Effector memory CD8-positive, alpha-beta T cell (primary cell): ENCODE data around the gene CHRFAM7A.
"Not testable (repeated sequence)": the region's sequence is repeated elsewhere in the genome, so short reads cannot be mapped to it uniquely, and the experiment has no call there.

Source experiments
- ATAC-seq: fragments of 150-1000 bp; cut with Tn5 transposase; replicated peaks from 2 replicates; pipeline ENCODE4 v1.10.0; 2021; ENCODE audit warnings: mild to moderate bottlenecking, moderate library complexity
- DNase-seq, 3 experiments: peaks; one replicate each; pipeline ENCODE4 v3.0.0; 2021
- H3K27ac Mint-ChIP-seq, 2 donors: one replicate each; pipeline ENCODE4 v1.8.0; 2022; ENCODE audit warnings: mild to moderate bottlenecking in 2 of 2, mixed read lengths in 2 of 2, moderate library complexity in 2 of 2
- H3K27me3 Mint-ChIP-seq, 2 donors: one replicate each; pipeline ENCODE4 v1.8.0; 2022; ENCODE audit warnings: mixed read lengths in 2 of 2
- H3K36me3 Mint-ChIP-seq: one replicate; pipeline ENCODE4 v1.8.0; 2022; ENCODE audit warnings: mild to moderate bottlenecking, moderate library complexity, mixed read lengths; ENCODE audit not compliant: insufficient read depth
- H3K4me1 Mint-ChIP-seq, 2 donors: one replicate each; pipeline ENCODE4 v1.8.0; 2022; ENCODE audit warnings: low read depth in 2 of 2, mixed read lengths in 2 of 2
- H3K4me3 Mint-ChIP-seq, 2 donors: one replicate each; pipeline ENCODE4 v1.8.0; 2022; ENCODE audit warnings: mild to moderate bottlenecking in 2 of 2, mixed read lengths in 2 of 2, moderate library complexity in 2 of 2
- H3K9me3 Mint-ChIP-seq, 2 donors: one replicate each; pipeline ENCODE4 v1.8.0; 2022; ENCODE audit warnings: mixed read lengths in 2 of 2

Gene CHRFAM7A

GRCh38 chr15:30367246-30367645 lies 26.1 kb downstream of the CHRFAM7A start:
- not testable (repeated sequence) for H3K27me3 Mint-ChIP-seq, H3K36me3 Mint-ChIP-seq, H3K4me1 Mint-ChIP-seq, H3K4me3 Mint-ChIP-seq, ATAC-seq, H3K9me3 Mint-ChIP-seq, H3K27ac Mint-ChIP-seq, DNase-seq

GRCh38 chr15:30361404-30361803 lies 31.9 kb downstream of the CHRFAM7A start:
- not testable (repeated sequence) for DNase-seq, H3K4me3 Mint-ChIP-seq, H3K27me3 Mint-ChIP-seq, H3K4me1 Mint-ChIP-seq, H3K36me3 Mint-ChIP-seq, H3K27ac Mint-ChIP-seq, ATAC-seq, H3K9me3 Mint-ChIP-seq

- not testable (repeated sequence) for H3K27me3 Mint-ChIP-seq, DNase-seq, H3K27ac Mint-ChIP-seq, H3K9me3 Mint-ChIP-seq, H3K4me1 Mint-ChIP-seq, H3K36me3 Mint-ChIP-seq, ATAC-seq, H3K4me3 Mint-ChIP-seq
Observed at GRCh38 chr15:30360990-30361389, 32.4 kb downstream of the CHRFAM7A start.

- ATAC-seq, H3K4me3 Mint-ChIP-seq, H3K36me3 Mint-ChIP-seq, H3K27me3 Mint-ChIP-seq, H3K27ac Mint-ChIP-seq, H3K4me1 Mint-ChIP-seq, DNase-seq, H3K9me3 Mint-ChIP-seq: not testable (repeated sequence)
Observed at GRCh38 chr15:30355043-30355442, 38.3 kb downstream of the CHRFAM7A start.

GRCh38 chr15:30349803-30350202 lies 43.5 kb downstream of the CHRFAM7A start:
- not testable (repeated sequence) for H3K4me1 Mint-ChIP-seq, H3K27me3 Mint-ChIP-seq, H3K27ac Mint-ChIP-seq, H3K36me3 Mint-ChIP-seq, H3K4me3 Mint-ChIP-seq, DNase-seq, H3K9me3 Mint-ChIP-seq, ATAC-seq

GRCh38 chr15:30336584-30336983 lies 56.8 kb downstream of the CHRFAM7A start:
- H3K27me3 Mint-ChIP-seq, DNase-seq, ATAC-seq, H3K4me3 Mint-ChIP-seq, H3K9me3 Mint-ChIP-seq, H3K36me3 Mint-ChIP-seq, H3K4me1 Mint-ChIP-seq, H3K27ac Mint-ChIP-seq: not testable (repeated sequence)

GRCh38 chr15:30334152-30334551 lies 59.2 kb downstream of the CHRFAM7A start:
- not testable (repeated sequence) for H3K4me3 Mint-ChIP-seq, DNase-seq, H3K27me3 Mint-ChIP-seq, H3K27ac Mint-ChIP-seq, H3K36me3 Mint-ChIP-seq, ATAC-seq, H3K9me3 Mint-ChIP-seq, H3K4me1 Mint-ChIP-seq

- not testable (repeated sequence) for DNase-seq, ATAC-seq, H3K27ac Mint-ChIP-seq, H3K36me3 Mint-ChIP-seq, H3K4me1 Mint-ChIP-seq, H3K4me3 Mint-ChIP-seq, H3K9me3 Mint-ChIP-seq, H3K27me3 Mint-ChIP-seq
Observed at GRCh38 chr15:30326145-30326544, 67.2 kb downstream of the CHRFAM7A start.

GRCh38 chr15:30321063-30321462 lies 72.3 kb downstream of the CHRFAM7A start:
- not testable (repeated sequence) for H3K4me1 Mint-ChIP-seq, H3K36me3 Mint-ChIP-seq, H3K27me3 Mint-ChIP-seq, H3K9me3 Mint-ChIP-seq, DNase-seq, H3K4me3 Mint-ChIP-seq, ATAC-seq, H3K27ac Mint-ChIP-seq

GRCh38 chr15:30315704-30316103 lies 77.6 kb downstream of the CHRFAM7A start:
- H3K4me3 Mint-ChIP-seq, H3K9me3 Mint-ChIP-seq, H3K36me3 Mint-ChIP-seq, H3K4me1 Mint-ChIP-seq, H3K27ac Mint-ChIP-seq, ATAC-seq, DNase-seq, H3K27me3 Mint-ChIP-seq: not testable (repeated sequence)

- H3K36me3 Mint-ChIP-seq, H3K27me3 Mint-ChIP-seq, H3K27ac Mint-ChIP-seq, H3K4me1 Mint-ChIP-seq, ATAC-seq, H3K9me3 Mint-ChIP-seq, H3K4me3 Mint-ChIP-seq, DNase-seq: not testable (repeated sequence)
Observed at GRCh38 chr15:30310575-30310974, 82.8 kb downstream of the CHRFAM7A start.
